Gastroesophageal sphincter (tissue), 3 donors: ENCODE results near the gene SPOCD1.

Source experiments
- POLR2A ChIP-seq, 2 donors: fragments of 450-650 bp; IDR thresholded peaks; one replicate each; pipeline ENCODE4 v1.6.1; 2017; ENCODE audit warnings: antibody characterized with exemption in 2 of 2, mild to moderate bottlenecking in 2 of 2, moderate library complexity in 1 of 2
- TF ChIP-seq, protein P1 (sequence below), 4 experiments: fragments of 200-600 bp in 2 of 4; fragments of 450-650 bp in 2 of 4; sonication (generic) in 1 of 4; IDR thresholded peaks; one replicate each; pipeline ENCODE4 v1.5.1; 2017 to 2019; ENCODE audit warnings: antibody characterized with exemption in 4 of 4, mild to moderate bottlenecking in 2 of 4, moderate library complexity in 2 of 4

DNA sequence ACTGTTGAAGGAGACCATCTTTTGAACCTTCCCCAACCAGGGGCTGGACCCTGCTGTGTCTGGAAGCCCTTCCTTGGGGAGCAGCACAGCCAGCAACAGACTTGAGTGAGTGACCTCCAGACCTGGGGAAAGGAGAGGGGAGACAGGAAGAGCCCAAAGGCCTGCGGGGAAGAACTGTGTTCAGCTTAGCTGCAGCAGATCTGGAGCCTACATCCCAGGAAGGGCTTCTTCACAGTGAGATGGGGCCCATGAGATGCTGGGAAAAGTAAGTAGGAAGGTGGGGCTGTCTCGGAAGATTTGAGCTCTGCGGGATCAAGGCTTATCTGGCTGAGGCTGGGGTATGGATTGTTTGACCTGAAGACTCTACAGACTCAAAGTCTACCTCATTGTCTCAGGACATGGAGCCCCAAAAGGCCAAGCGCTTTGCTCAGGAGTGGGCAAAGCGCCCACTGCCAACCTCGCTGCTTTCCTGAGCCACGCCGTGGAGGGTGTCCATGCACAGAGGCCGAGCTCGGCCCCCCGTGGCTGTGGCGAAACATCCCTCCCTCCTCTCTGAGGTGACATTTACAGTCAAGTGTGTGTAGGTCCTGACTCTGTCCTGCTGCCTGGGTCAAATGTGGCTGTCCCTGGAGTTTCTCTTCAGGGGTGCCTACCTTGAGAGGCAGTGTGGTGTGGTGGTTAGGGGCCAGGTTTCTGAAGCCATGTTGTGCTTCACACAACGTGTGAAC lies 24.5 kb downstream of the SPOCD1 start:
- TF ChIP-seq, protein P1, sequence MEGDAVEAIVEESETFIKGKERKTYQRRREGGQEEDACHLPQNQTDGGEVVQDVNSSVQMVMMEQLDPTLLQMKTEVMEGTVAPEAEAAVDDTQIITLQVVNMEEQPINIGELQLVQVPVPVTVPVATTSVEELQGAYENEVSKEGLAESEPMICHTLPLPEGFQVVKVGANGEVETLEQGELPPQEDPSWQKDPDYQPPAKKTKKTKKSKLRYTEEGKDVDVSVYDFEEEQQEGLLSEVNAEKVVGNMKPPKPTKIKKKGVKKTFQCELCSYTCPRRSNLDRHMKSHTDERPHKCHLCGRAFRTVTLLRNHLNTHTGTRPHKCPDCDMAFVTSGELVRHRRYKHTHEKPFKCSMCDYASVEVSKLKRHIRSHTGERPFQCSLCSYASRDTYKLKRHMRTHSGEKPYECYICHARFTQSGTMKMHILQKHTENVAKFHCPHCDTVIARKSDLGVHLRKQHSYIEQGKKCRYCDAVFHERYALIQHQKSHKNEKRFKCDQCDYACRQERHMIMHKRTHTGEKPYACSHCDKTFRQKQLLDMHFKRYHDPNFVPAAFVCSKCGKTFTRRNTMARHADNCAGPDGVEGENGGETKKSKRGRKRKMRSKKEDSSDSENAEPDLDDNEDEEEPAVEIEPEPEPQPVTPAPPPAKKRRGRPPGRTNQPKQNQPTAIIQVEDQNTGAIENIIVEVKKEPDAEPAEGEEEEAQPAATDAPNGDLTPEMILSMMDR (IDR thresholded peaks at IDR 0.05) = no peak
- no peak for TF ChIP-seq POLR2A (IDR thresholded peaks at IDR 0.05)
